Smooth muscle cell (in vitro differentiated cells): Measurements from ENCODE around the gene SSH2. TPM values are rescaled to one million over a fixed set of nuclear protein-coding genes. Genes with fewer than 3 reads are reported as not detected.

Experiments used
- DNase-seq: peaks from one replicate; lab custom pipeline; 2025; ENCODE audit not compliant: unreplicated experiment; lab: John Stamatoyannopoulos, UW
- H2AFZ ChIP-seq: fragments of 200-600 bp; sonication (generic); 2 replicates; pipeline ENCODE4 v1.6.0; 2016; ENCODE audit warnings: antibody characterized with exemption, low read depth, mild to moderate bottlenecking
- H3F3A ChIP-seq: fragments of 200-600 bp; sonication (generic); 2 replicates; pipeline ENCODE4 v1.6.0; 2017; ENCODE audit warnings: antibody characterized with exemption, low read depth
- H3K27ac ChIP-seq: fragments of 200-600 bp; sonication (generic); 2 replicates; pipeline ENCODE4 v1.5.1; 2016; ENCODE audit warnings: low read depth, mild to moderate bottlenecking
- H3K27me3 ChIP-seq: fragments of 200-600 bp; sonication (generic); 2 replicates; pipeline ENCODE4 v1.6.1; 2016; ENCODE audit warnings: low read depth, mild to moderate bottlenecking
- H3K36me3 ChIP-seq: fragments of 200-600 bp; sonication (generic); 2 replicates; pipeline ENCODE4 v1.5.1; 2016; ENCODE audit warnings: low read depth
- H3K4me1 ChIP-seq: fragments of 200-600 bp; sonication (generic); 2 replicates; pipeline ENCODE4 v1.5.1; 2016; ENCODE audit warnings: low read depth
- H3K4me2 ChIP-seq: fragments of 200-600 bp; sonication (generic); 2 replicates; pipeline ENCODE4 v1.6.0; 2016; ENCODE audit warnings: mild to moderate bottlenecking
- H3K4me3 ChIP-seq: fragments of 200-600 bp; sonication (generic); 2 replicates; pipeline ENCODE4 v1.5.1; 2016; ENCODE audit warnings: mild to moderate bottlenecking
- H3K79me2 ChIP-seq: fragments of 200-600 bp; sonication (generic); 2 replicates; pipeline ENCODE4 v1.6.0; 2016; ENCODE audit warnings: low read depth, mild to moderate bottlenecking
- H3K9ac ChIP-seq: fragments of 200-600 bp; sonication (generic); 2 replicates; pipeline ENCODE4 v1.6.0; 2016; ENCODE audit warnings: low read depth
- H3K9me3 ChIP-seq: fragments of 200-600 bp; sonication (generic); replicated peaks from 2 replicates; pipeline ENCODE4 v1.5.1; 2016; ENCODE audit warnings: low read depth
- H4K20me1 ChIP-seq: fragments of 200-600 bp; sonication (generic); 2 replicates; pipeline ENCODE4 v1.6.0; 2016; ENCODE audit warnings: low read depth
- CTCF ChIP-seq: fragments of 200-600 bp; sonication (generic); IDR thresholded peaks from 2 replicates; pipeline ENCODE4 v1.5.1; 2017; ENCODE audit warnings: borderline replicate concordance, mild to moderate bottlenecking, antibody characterized with exemption; ENCODE audit not compliant: insufficient read depth, poor library complexity, severe bottlenecking
- WGBS: methylation state at CpG from one replicate; pipeline ENCODE4 v1.1.7; 2016; ENCODE audit warnings: low lambda C conversion rate; 5-methylcytosine and 5-hydroxymethylcytosine counted together
- polyA plus RNA-seq: library from polyadenylated mRNA; unstranded; fragments of >200 nt; fragmentation: Nextera tagmentation; extraction: Ambion mirVana; gene quantifications from 2 replicates; pipeline ENCODE4 v1.2.1, GENCODE V29; 2016
- total RNA-seq: library from RNA; depleted of rRNA; stranded (reverse); fragments of >200 nt; gene quantifications from 2 replicates; pipeline ENCODE4 v1.2.3, GENCODE V29; 2014

Gene SSH2
- total and polyA plus RNA-seq, 2 experiments from 2014 or later: 9.7 to 10.4 TPM

- WGBS: 94% methylated on average over 18 of the region's 18 CpGs
- no peaks in the 10 kb centered on the region for H3K4me1 ChIP-seq
- no peaks in the 10 kb centered on the region for H4K20me1 ChIP-seq
- H3K27ac ChIP-seq: no peak overlapping the region
- H3K79me2 ChIP-seq: no peaks in the 10 kb centered on the region
- H3K9ac ChIP-seq: no peak overlapping the region
- TF ChIP-seq CTCF: no peak
- H3K36me3 ChIP-seq: no peaks in the 10 kb centered on the region
- no peak overlapping the region for H3K4me3 ChIP-seq
- no peak for DNase-seq
- H3K9me3 ChIP-seq: no peaks in the 10 kb centered on the region
- H3F3A ChIP-seq: no peaks in the 10 kb centered on the region
- no peak overlapping the region for H2AFZ ChIP-seq
- H3K27me3 ChIP-seq: peaks cover 5% of the 10 kb centered on the region
- H3K4me2 ChIP-seq: no peak overlapping the region
Measured at GRCh38 chr17:29972277-29972676, 42.2 kb upstream of the SSH2 start.

GRCh38 chr17:29968271-29968670 lies 38.2 kb upstream of the SSH2 start:
- Histone ChIP-seq H3K79me2 (no peaks in the 10 kb centered on the region), H2AFZ (no peak overlapping the region), H3K9ac (no peak overlapping the region), H3K4me2 (no peak overlapping the region), H3K9me3 (no peaks in the 10 kb centered on the region), H3K27ac (no peak overlapping the region), H3K4me3 (no peak overlapping the region), H3K4me1 (no peaks in the 10 kb centered on the region), H3F3A (no peaks in the 10 kb centered on the region), H3K36me3 (no peaks in the 10 kb centered on the region), H3K27me3 (peaks cover 7% of the 10 kb centered on the region), H4K20me1 (no peaks in the 10 kb centered on the region)
- TF ChIP-seq CTCF: no peak
- DNase-seq: no peak
- WGBS: 86% methylated on average over 5 of the region's 5 CpGs

- Histone ChIP-seq H3K36me3 (no peaks in the 10 kb centered on the region), H3K9ac (no peak overlapping the region), H2AFZ (no peak overlapping the region), H3K27me3 (peaks cover 4% of the 10 kb centered on the region), H3K9me3 (peaks cover 4% of the 10 kb centered on the region), H4K20me1 (no peaks in the 10 kb centered on the region), H3F3A (no peaks in the 10 kb centered on the region), H3K79me2 (no peaks in the 10 kb centered on the region), H3K27ac (no peak overlapping the region), H3K4me3 (no peak overlapping the region), H3K4me2 (no peak overlapping the region), H3K4me1 (no peaks in the 10 kb centered on the region)
- no peak for DNase-seq
- WGBS: 82% methylated on average over 2 of the region's 2 CpGs
- TF ChIP-seq CTCF: no peak
Measured at GRCh38 chr17:29962656-29963055, 32.6 kb upstream of the SSH2 start.

GRCh38 chr17:29959658-29960337 lies 29.8 kb upstream of the SSH2 start:
- H3F3A ChIP-seq: no peaks in the 10 kb centered on the region
- H3K27me3 ChIP-seq: no peaks in the 10 kb centered on the region
- TF ChIP-seq CTCF: no peak
- no peak overlapping the region for H3K4me3 ChIP-seq
- H3K79me2 ChIP-seq: no peaks in the 10 kb centered on the region
- H2AFZ ChIP-seq: no peak overlapping the region
- no peaks in the 10 kb centered on the region for H3K4me1 ChIP-seq
- H3K27ac ChIP-seq: no peak overlapping the region
- H3K9me3 ChIP-seq: peaks cover 4% of the 10 kb centered on the region
- no peak overlapping the region for H3K4me2 ChIP-seq
- H3K36me3 ChIP-seq: no peaks in the 10 kb centered on the region
- WGBS: 74% methylated on average over 4 of the region's 4 CpGs
- DNase-seq: no peak
- no peaks in the 10 kb centered on the region for H4K20me1 ChIP-seq
- H3K9ac ChIP-seq: no peak overlapping the region
